Rectal smooth muscle tissue (tissue), 1 donor: ENCODE data around the gene PSMB3.

Source experiments
- H3K27ac ChIP-seq: one replicate; pipeline ENCODE4 v1.7.0; 2013; ENCODE audit warnings: low read depth, low read length, inconsistent platforms
- H3K27me3 ChIP-seq: one replicate; pipeline ENCODE4 v1.7.0; 2013; ENCODE audit warnings: low read length; ENCODE audit not compliant: control insufficient read depth, insufficient read depth
- H3K36me3 ChIP-seq: one replicate; pipeline ENCODE4 v1.7.0; 2013; ENCODE audit warnings: low read length; ENCODE audit not compliant: control insufficient read depth, insufficient read depth
- H3K4me1 ChIP-seq: one replicate; pipeline ENCODE4 v1.7.0; 2013; ENCODE audit warnings: low read length; ENCODE audit not compliant: control insufficient read depth, insufficient read depth
- H3K4me3 ChIP-seq: one replicate; pipeline ENCODE4 v1.7.0; 2013; ENCODE audit warnings: low read length
- H3K9ac ChIP-seq: one replicate; pipeline ENCODE4 v1.7.0; 2013; ENCODE audit warnings: low read length

PSMB3 gene

DNA sequence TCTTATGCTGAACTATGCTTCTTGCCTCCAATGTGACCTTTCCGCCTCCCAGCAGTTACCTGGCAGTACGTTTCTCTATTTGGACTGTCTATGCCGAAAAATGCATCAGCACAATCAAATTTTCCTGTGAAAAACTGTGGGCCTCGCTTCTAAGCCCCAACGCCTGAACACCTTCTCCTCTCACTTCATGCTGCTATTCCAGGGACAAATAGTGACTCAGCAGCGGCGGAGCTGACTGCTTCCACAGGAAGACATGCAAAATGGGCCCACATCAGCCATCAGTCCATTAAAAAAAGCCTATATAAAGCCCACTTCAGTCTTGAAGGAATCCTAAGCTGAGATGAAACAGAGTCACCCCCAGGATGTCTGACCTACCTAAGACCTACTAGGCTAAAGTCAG lies 57.3 kb downstream of the PSMB3 start:
- Histone ChIP-seq H3K9ac (no peak overlapping the region), H3K27me3 (no peaks in the 10 kb centered on the region), H3K27ac (no peak overlapping the region), H3K4me1 (no peaks in the 10 kb centered on the region), H3K4me3 (no peak overlapping the region), H3K36me3 (peaks cover 31% of the 10 kb centered on the region)
